GM10266 (cell line): Measurements from ENCODE around the gene MARK3.
"Not testable (repeated sequence)": the region's sequence is repeated elsewhere in the genome, so short reads cannot be mapped to it uniquely, and the experiment has no call there.

Source experiments
- DNase-seq: peaks from one replicate; pipeline ENCODE4 v3.0.0; 2012; ENCODE audit errors: extremely low spot score
- CTCF ChIP-seq: IDR thresholded peaks from 2 replicates; pipeline ENCODE4 v1.5.1; 2012; ENCODE audit warnings: mild to moderate bottlenecking, low read depth; ENCODE audit not compliant: control insufficient read depth, insufficient read depth; ENCODE audit errors: missing control alignments

MARK3 gene

GRCh38 chr14:103523575-103523954 is 138.3 kb downstream of the MARK3 start:
- DNase-seq: no peak
- no peak for TF ChIP-seq CTCF

GRCh38 chr14:103524002-103524935 is 139.1 kb downstream of the MARK3 start:
- DNase-seq: no peak
- TF ChIP-seq CTCF: no peak

- not testable (repeated sequence) for DNase-seq
Measured at GRCh38 chr14:103525430-103526246, 140.4 kb downstream of the MARK3 start.

- no peak for DNase-seq
- TF ChIP-seq CTCF: no peak
Measured at GRCh38 chr14:103526247-103526913, 141.2 kb downstream of the MARK3 start.

GRCh38 chr14:103526914-103527248 is 141.7 kb downstream of the MARK3 start:
- TF ChIP-seq CTCF: no peak
- DNase-seq: no peak

GRCh38 chr14:103527408-103528145 is 142.4 kb downstream of the MARK3 start:
- peak; percentile 88 for DNase-seq
- TF ChIP-seq CTCF: no peak

- no peak for TF ChIP-seq CTCF
- no peak for DNase-seq
Measured at GRCh38 chr14:103528146-103528586, 143.0 kb downstream of the MARK3 start.
